Muscle layer of duodenum (tissue), 2 donors: ENCODE results near the gene PDE5A.
"Not testable (repeated sequence)": the region's sequence is repeated elsewhere in the genome, so short reads cannot be mapped to it uniquely, and the experiment has no call there.

Source experiments
- H3K27ac ChIP-seq: one replicate; pipeline ENCODE4 v1.7.0; 2013; ENCODE audit warnings: mild to moderate bottlenecking, low read length
- H3K27me3 ChIP-seq: one replicate; pipeline ENCODE4 v1.7.0; 2013; ENCODE audit warnings: low read depth, mild to moderate bottlenecking, control low read depth, low read length
- H3K36me3 ChIP-seq, 2 donors: one replicate each; pipeline ENCODE4 v1.7.0; 2013; ENCODE audit warnings: low read length in 2 of 2, control low read depth in 1 of 2, mild to moderate bottlenecking in 1 of 2; ENCODE audit not compliant: insufficient read depth in 2 of 2, control insufficient read depth in 1 of 2
- H3K4me1 ChIP-seq, 2 donors: one replicate each; pipeline ENCODE4 v1.7.0; 2013; ENCODE audit warnings: low read length in 2 of 2, mild to moderate bottlenecking in 2 of 2, control low read depth in 1 of 2, moderate library complexity in 1 of 2; ENCODE audit not compliant: insufficient read depth in 2 of 2, control insufficient read depth in 1 of 2
- H3K4me3 ChIP-seq, 2 donors: one replicate each; pipeline ENCODE4 v1.7.0; 2013; ENCODE audit warnings: low read length in 2 of 2, low read depth in 1 of 2, mild to moderate bottlenecking in 1 of 2
- H3K9me3 ChIP-seq, 2 donors: one replicate each; pipeline ENCODE4 v1.7.0; 2013; ENCODE audit warnings: low read length in 2 of 2, control low read depth in 1 of 2, mild to moderate bottlenecking in 1 of 2; ENCODE audit not compliant: control insufficient read depth in 1 of 2
- donor health status: healthy.

PDE5A gene

GRCh38 chr4:119662612-119663011 is 34.0 kb upstream of the PDE5A start:
- H3K27me3 ChIP-seq, H3K4me3 ChIP-seq, H3K36me3 ChIP-seq, H3K27ac ChIP-seq, H3K9me3 ChIP-seq: not testable (repeated sequence)
- peaks cover 4 to 16% of the 10 kb centered on the region in 2 donors for H3K4me1 ChIP-seq

GRCh38 chr4:119661231-119661630 is 32.6 kb upstream of the PDE5A start:
- Histone ChIP-seq H3K27me3 (no peaks in the 10 kb centered on the region), H3K4me3 (no peak overlapping the region), H3K4me1 (peaks cover 0 to 13% of the 10 kb centered on the region in 2 donors), H3K36me3 (no peaks in the 10 kb centered on the region), H3K27ac (no peak overlapping the region), H3K9me3 (no peaks in the 10 kb centered on the region)

- Histone ChIP-seq H3K27ac (no peak overlapping the region), H3K4me3 (no peak overlapping the region), H3K9me3 (no peaks in the 10 kb centered on the region), H3K4me1 (peaks cover 0 to 2% of the 10 kb centered on the region in 2 donors), H3K27me3 (no peaks in the 10 kb centered on the region), H3K36me3 (no peaks in the 10 kb centered on the region)
Measured at GRCh38 chr4:119659576-119659975, 31.0 kb upstream of the PDE5A start.

GRCh38 chr4:119657111-119657611 is 28.6 kb upstream of the PDE5A start:
- H3K27me3 ChIP-seq: no peaks in the 10 kb centered on the region
- H3K36me3 ChIP-seq: no peaks in the 10 kb centered on the region
- no peaks in the 10 kb centered on the region for H3K4me1 ChIP-seq
- H3K9me3 ChIP-seq: no peaks in the 10 kb centered on the region
- no peak overlapping the region for H3K4me3 ChIP-seq
- no peak overlapping the region for H3K27ac ChIP-seq

- H3K27ac ChIP-seq: no peak overlapping the region
- no peak overlapping the region for H3K4me3 ChIP-seq
- H3K9me3 ChIP-seq: no peaks in the 10 kb centered on the region
- H3K4me1 ChIP-seq: no peaks in the 10 kb centered on the region
- no peaks in the 10 kb centered on the region for H3K36me3 ChIP-seq
- no peaks in the 10 kb centered on the region for H3K27me3 ChIP-seq
Measured at GRCh38 chr4:119656342-119656741, 27.7 kb upstream of the PDE5A start.

GRCh38 chr4:119655111-119655837 is 26.7 kb upstream of the PDE5A start:
- Histone ChIP-seq H3K27ac (no peak overlapping the region), H3K27me3 (no peaks in the 10 kb centered on the region), H3K4me3 (no peak overlapping the region), H3K9me3 (no peaks in the 10 kb centered on the region), H3K4me1 (no peaks in the 10 kb centered on the region), H3K36me3 (no peaks in the 10 kb centered on the region)

GRCh38 chr4:119653990-119654389 is 25.4 kb upstream of the PDE5A start:
- no peaks in the 10 kb centered on the region for H3K9me3 ChIP-seq
- no peaks in the 10 kb centered on the region for H3K4me1 ChIP-seq
- H3K27ac ChIP-seq: no peak overlapping the region
- no peak overlapping the region for H3K4me3 ChIP-seq
- H3K27me3 ChIP-seq: no peaks in the 10 kb centered on the region
- no peaks in the 10 kb centered on the region for H3K36me3 ChIP-seq

GRCh38 chr4:119652998-119653397 is 24.4 kb upstream of the PDE5A start:
- Histone ChIP-seq H3K36me3 (no peaks in the 10 kb centered on the region), H3K4me3 (no peak overlapping the region), H3K27ac (no peak overlapping the region), H3K9me3 (no peaks in the 10 kb centered on the region), H3K27me3 (no peaks in the 10 kb centered on the region), H3K4me1 (no peaks in the 10 kb centered on the region)

- Histone ChIP-seq H3K9me3 (no peaks in the 10 kb centered on the region), H3K36me3 (no peaks in the 10 kb centered on the region), H3K4me1 (peaks cover 0 to 6% of the 10 kb centered on the region in 2 donors), H3K27ac (no peak overlapping the region), H3K27me3 (no peaks in the 10 kb centered on the region), H3K4me3 (no peak overlapping the region)
Measured at GRCh38 chr4:119648398-119648797, 19.8 kb upstream of the PDE5A start.

GRCh38 chr4:119647558-119647957 is 19.0 kb upstream of the PDE5A start:
- no peaks in the 10 kb centered on the region for H3K27me3 ChIP-seq
- no peak overlapping the region for H3K4me3 ChIP-seq
- H3K27ac ChIP-seq: no peak overlapping the region
- H3K36me3 ChIP-seq: no peaks in the 10 kb centered on the region
- no peaks in the 10 kb centered on the region for H3K9me3 ChIP-seq
- H3K4me1 ChIP-seq: peaks cover 0 to 6% of the 10 kb centered on the region in 2 donors

- Histone ChIP-seq H3K27me3 (no peaks in the 10 kb centered on the region), H3K27ac (no peak overlapping the region), H3K4me1 (peaks cover 0 to 6% of the 10 kb centered on the region in 2 donors), H3K4me3 (no peak overlapping the region), H3K9me3 (no peaks in the 10 kb centered on the region), H3K36me3 (no peaks in the 10 kb centered on the region)
Measured at GRCh38 chr4:119646347-119647071, 17.9 kb upstream of the PDE5A start.
